ENCODE results near the gene VPS4A. TPM values are rescaled to one million over a fixed set of nuclear protein-coding genes. Genes with fewer than 3 reads are reported as not detected.

Gene VPS4A
- total and polyA plus RNA-seq, 10 of the 15 experiments (the other 5 are each of a cell fraction or from before 2014, with no cell fraction given) = 5.2 to 36.3 (median 21.4) TPM

DNA sequence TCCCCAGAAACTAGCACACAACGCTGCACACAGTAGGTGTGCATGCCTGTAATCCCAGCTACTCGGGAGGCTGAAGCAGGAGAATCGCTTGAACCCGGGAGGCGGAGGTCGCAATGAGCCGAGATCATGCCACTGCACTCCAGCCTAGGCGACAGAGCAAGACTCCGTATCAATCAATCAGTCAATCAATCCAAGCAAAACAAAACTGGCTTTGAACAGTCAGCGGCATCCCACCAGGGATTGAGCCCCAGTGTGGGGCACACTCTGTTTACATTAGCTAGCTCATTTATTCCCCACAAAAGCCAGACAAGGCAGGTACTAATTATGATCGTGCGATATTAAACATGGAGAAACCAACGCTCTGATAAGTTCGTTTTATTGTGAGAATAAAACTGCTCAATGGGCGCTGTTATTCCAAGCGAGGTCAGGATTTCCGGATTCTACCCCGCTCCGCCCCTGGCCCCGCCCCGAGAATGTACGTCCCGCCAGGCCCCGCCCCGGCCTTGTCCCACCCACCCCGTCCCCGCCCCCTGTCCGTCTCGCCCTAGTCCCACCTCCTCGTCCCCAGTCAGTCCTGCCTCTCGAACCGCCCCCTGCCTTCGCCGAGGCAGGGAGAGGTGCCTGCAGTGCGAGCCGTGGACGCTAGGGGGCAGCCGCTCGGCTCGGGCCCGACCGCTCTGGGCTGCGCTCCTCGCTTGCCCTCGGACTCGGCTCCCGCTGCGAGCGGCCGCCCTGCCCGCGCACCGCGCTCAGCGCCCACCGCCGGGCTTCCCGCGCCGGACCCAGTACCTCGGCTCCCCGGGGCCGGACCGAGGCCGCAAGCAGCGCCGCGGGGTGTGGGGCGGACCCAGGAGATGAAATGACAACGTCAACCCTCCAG, at the start of gene VPS4A (continued):
- TF ChIP-seq CTCF (IDR thresholded peaks at IDR 0.05 in 2 of 3, conservative IDR thresholded peaks at IDR 0.05 in 1 of 3; ENCODE audit: control insufficient read depth in 2 of 3, extremely low read depth in 1 of 3, insufficient read depth in 1 of 3, low read depth in 3 of 3, low read length in 3 of 3) (peak; percentile 81 to 96 (median 92)), MTA3 (IDR thresholded peaks at IDR 0.05; ENCODE audit: borderline replicate concordance, low read length) (no peak), EP300 (IDR thresholded peaks at IDR 0.05; ENCODE audit: borderline replicate concordance in 1 of 2, control insufficient read depth in 1 of 2, low read depth in 2 of 2, low read length in 2 of 2) (no peak), MLLT1 (IDR thresholded peaks at IDR 0.05) (peak; percentile 90), BHLHE40 (IDR thresholded peaks at IDR 0.05; ENCODE audit: borderline replicate concordance in 1 of 2, low read depth in 2 of 2, low read length in 1 of 2) (peak; percentile 32 to 63; a peak in 3 of 4 replicates), TAF1 (IDR thresholded peaks at IDR 0.05; ENCODE audit: borderline replicate concordance, low read depth, low read length) (peak; percentile 12; the same call in 1 of the 2 replicates), CHD2 (IDR thresholded peaks at IDR 0.05; ENCODE audit: borderline replicate concordance, low read depth, low read length) (peak; percentile 64; the same call in 1 of the 2 replicates), NRF1 (conservative IDR thresholded peaks at IDR 0.05; ENCODE audit: low read depth, low read length) (no peak; the same call in 1 of the 2 replicates), CBX3 (IDR thresholded peaks at IDR 0.05; ENCODE audit: borderline replicate concordance, low read depth) (no peak), RELB (IDR thresholded peaks at IDR 0.05; ENCODE audit: low read depth) (0 out of 2 replicates have a peak, but pooled peaks have one; percentile 17), SIX5 (IDR thresholded peaks at IDR 0.05; ENCODE audit: low read depth, low read length, severe bottlenecking) (no peak), NFIC (IDR thresholded peaks at IDR 0.05; ENCODE audit: low read depth, low read length) (no peak), CHD4 (IDR thresholded peaks at IDR 0.05) (no peak), ZNF274 (IDR thresholded peaks at IDR 0.05; ENCODE audit: insufficient read depth, insufficient read length) (no peak)
- TF ChIP-seq, protein P1, sequence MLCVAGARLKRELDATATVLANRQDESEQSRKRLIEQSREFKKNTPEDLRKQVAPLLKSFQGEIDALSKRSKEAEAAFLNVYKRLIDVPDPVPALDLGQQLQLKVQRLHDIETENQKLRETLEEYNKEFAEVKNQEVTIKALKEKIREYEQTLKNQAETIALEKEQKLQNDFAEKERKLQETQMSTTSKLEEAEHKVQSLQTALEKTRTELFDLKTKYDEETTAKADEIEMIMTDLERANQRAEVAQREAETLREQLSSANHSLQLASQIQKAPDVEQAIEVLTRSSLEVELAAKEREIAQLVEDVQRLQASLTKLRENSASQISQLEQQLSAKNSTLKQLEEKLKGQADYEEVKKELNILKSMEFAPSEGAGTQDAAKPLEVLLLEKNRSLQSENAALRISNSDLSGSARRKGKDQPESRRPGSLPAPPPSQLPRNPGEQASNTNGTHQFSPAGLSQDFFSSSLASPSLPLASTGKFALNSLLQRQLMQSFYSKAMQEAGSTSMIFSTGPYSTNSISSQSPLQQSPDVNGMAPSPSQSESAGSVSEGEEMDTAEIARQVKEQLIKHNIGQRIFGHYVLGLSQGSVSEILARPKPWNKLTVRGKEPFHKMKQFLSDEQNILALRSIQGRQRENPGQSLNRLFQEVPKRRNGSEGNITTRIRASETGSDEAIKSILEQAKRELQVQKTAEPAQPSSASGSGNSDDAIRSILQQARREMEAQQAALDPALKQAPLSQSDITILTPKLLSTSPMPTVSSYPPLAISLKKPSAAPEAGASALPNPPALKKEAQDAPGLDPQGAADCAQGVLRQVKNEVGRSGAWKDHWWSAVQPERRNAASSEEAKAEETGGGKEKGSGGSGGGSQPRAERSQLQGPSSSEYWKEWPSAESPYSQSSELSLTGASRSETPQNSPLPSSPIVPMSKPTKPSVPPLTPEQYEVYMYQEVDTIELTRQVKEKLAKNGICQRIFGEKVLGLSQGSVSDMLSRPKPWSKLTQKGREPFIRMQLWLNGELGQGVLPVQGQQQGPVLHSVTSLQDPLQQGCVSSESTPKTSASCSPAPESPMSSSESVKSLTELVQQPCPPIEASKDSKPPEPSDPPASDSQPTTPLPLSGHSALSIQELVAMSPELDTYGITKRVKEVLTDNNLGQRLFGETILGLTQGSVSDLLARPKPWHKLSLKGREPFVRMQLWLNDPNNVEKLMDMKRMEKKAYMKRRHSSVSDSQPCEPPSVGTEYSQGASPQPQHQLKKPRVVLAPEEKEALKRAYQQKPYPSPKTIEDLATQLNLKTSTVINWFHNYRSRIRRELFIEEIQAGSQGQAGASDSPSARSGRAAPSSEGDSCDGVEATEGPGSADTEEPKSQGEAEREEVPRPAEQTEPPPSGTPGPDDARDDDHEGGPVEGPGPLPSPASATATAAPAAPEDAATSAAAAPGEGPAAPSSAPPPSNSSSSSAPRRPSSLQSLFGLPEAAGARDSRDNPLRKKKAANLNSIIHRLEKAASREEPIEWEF (IDR thresholded peaks at IDR 0.05; ENCODE audit: insufficient replicate concordance, low read depth, low read length) = no peak

All from GM12878 (cell line).